ENCODE measurements around the gene DNAJC15. TPM values are rescaled to one million over a fixed set of nuclear protein-coding genes. Genes with fewer than 3 reads are reported as not detected.
A peak's percentile ranks its signal among the peaks of the same experiment; 100 is the strongest.

The DNAJC15 gene
- polyA plus RNA-seq, 3 donors, result 8.3 to 31.1 (median 22.0) TPM

GRCh38 chr13:43077046-43077445 is 53.7 kb downstream of the DNAJC15 start:
- Histone ChIP-seq H3K4me1 (ENCODE audit: control insufficient read depth in 1 of 2, insufficient read depth in 2 of 2, low read length in 2 of 2) (peaks cover 0 to 5% of the 10 kb centered on the region in 2 donors), H3K9ac (ENCODE audit: insufficient read depth, low read length, poor library complexity, severe bottlenecking) (no peak overlapping the region), H3K27ac (ENCODE audit: low read depth in 1 of 2, low read length in 2 of 2) (peak overlapping the region in 1 of 2 donors; percentile 9), H4K20me1 (ENCODE audit: insufficient read depth, low read length) (no peaks in the 10 kb centered on the region), H3K4me3 (replicated peaks in 1 of 3; ENCODE audit: low read depth in 2 of 3, low read length in 3 of 3) (no peak overlapping the region), H2AFZ (ENCODE audit: insufficient read depth, low read depth, low read length, poor library complexity, severe bottlenecking) (no peak overlapping the region), H3K36me3 (replicated peaks in 1 of 2; ENCODE audit: control insufficient read depth in 1 of 2, insufficient read depth in 2 of 2, low read length in 2 of 2) (peaks cover 6 to 32% of the 10 kb centered on the region in 2 donors), H3K27me3 (ENCODE audit: control insufficient read depth in 2 of 2, insufficient read depth in 2 of 2, low read length in 2 of 2) (no peaks in the 10 kb centered on the region), H3K4me2 (replicated peaks; ENCODE audit: extremely low read depth, low read length, poor library complexity, severe bottlenecking) (no peak overlapping the region), H3K79me2 (ENCODE audit: insufficient read depth, low read length) (peaks cover 12% of the 10 kb centered on the region), H3K9me3 (replicated peaks in 1 of 2; ENCODE audit: control insufficient read depth in 1 of 2, insufficient read depth in 1 of 2, low read length in 2 of 2) (no peaks in the 10 kb centered on the region)
- Mint-ChIP-seq H3K27me3 (ENCODE audit: low read depth in 3 of 3) (peaks cover 0 to 2% (median 0%) of the 10 kb centered on the region in 3 donors), H3K36me3 (peaks cover 26 to 36% of the 10 kb centered on the region in 2 donors), H3K27ac (no peak overlapping the region), H3K4me1 (peaks cover 12% of the 10 kb centered on the region), H3K9me3 (peaks cover 0 to 2% (median 0%) of the 10 kb centered on the region in 7 donors), H3K4me3 (no peak overlapping the region)
- DNase-seq, result no peak
- intact Hi-C loops (cut with micrococcal nuclease), result no loop called here
- TF ChIP-seq CTCF (IDR thresholded peaks at IDR 0.05), result no peak
- WGBS (ENCODE audit: insufficient coverage), result no CpG with 5 or more reads among the region's 1 CpG

GRCh38 chr13:43077461-43077860 is 54.1 kb downstream of the DNAJC15 start:
- Mint-ChIP-seq H3K9me3 (peaks cover 0 to 2% (median 0%) of the 10 kb centered on the region in 7 donors), H3K36me3 (peaks cover 26 to 35% of the 10 kb centered on the region in 2 donors), H3K27me3 (ENCODE audit: low read depth in 3 of 3) (peaks cover 0 to 2% (median 0%) of the 10 kb centered on the region in 3 donors), H3K4me1 (peaks cover 10% of the 10 kb centered on the region), H3K4me3 (no peak overlapping the region), H3K27ac (no peak overlapping the region)
- Histone ChIP-seq H3K27me3 (ENCODE audit: control insufficient read depth in 2 of 2, insufficient read depth in 2 of 2, low read length in 2 of 2) (no peaks in the 10 kb centered on the region), H3K27ac (ENCODE audit: low read depth in 1 of 2, low read length in 2 of 2) (no peak overlapping the region), H3K79me2 (ENCODE audit: insufficient read depth, low read length) (peaks cover 12% of the 10 kb centered on the region), H3K9ac (ENCODE audit: insufficient read depth, low read length, poor library complexity, severe bottlenecking) (no peak overlapping the region), H3K9me3 (replicated peaks in 1 of 2; ENCODE audit: control insufficient read depth in 1 of 2, insufficient read depth in 1 of 2, low read length in 2 of 2) (no peaks in the 10 kb centered on the region), H3K36me3 (replicated peaks in 1 of 2; ENCODE audit: control insufficient read depth in 1 of 2, insufficient read depth in 2 of 2, low read length in 2 of 2) (peaks cover 6 to 34% of the 10 kb centered on the region in 2 donors), H3K4me1 (ENCODE audit: control insufficient read depth in 1 of 2, insufficient read depth in 2 of 2, low read length in 2 of 2) (peaks cover 0 to 2% of the 10 kb centered on the region in 2 donors), H2AFZ (ENCODE audit: insufficient read depth, low read depth, low read length, poor library complexity, severe bottlenecking) (no peak overlapping the region), H4K20me1 (ENCODE audit: insufficient read depth, low read length) (no peaks in the 10 kb centered on the region), H3K4me2 (replicated peaks; ENCODE audit: extremely low read depth, low read length, poor library complexity, severe bottlenecking) (no peak overlapping the region), H3K4me3 (replicated peaks in 1 of 3; ENCODE audit: low read depth in 2 of 3, low read length in 3 of 3) (no peak overlapping the region)
- no peak for TF ChIP-seq CTCF (IDR thresholded peaks at IDR 0.05)
- no CpG with 5 or more reads among the region's 1 CpG for WGBS (ENCODE audit: insufficient coverage)
- DNase-seq, result no peak
- intact Hi-C loops (cut with micrococcal nuclease), result no loop called here
